Posterior vena cava (tissue), 2 donors: ENCODE data around the gene MAP3K9. TPM values are rescaled to one million over a fixed set of nuclear protein-coding genes. Genes with fewer than 3 reads are reported as not detected.
"Not testable (repeated sequence)": the region's sequence is repeated elsewhere in the genome, so short reads cannot be mapped to it uniquely, and the experiment has no call there.

Experiments
- DNase-seq: peaks from one replicate; pipeline ENCODE4 v3.0.0-alpha.2; 2020; ENCODE audit warnings: low spot score
- intact Hi-C, 2 donors: fragments of 100-400 bp; cut with DNase I; formaldehyde crosslinking; loops; one replicate each; pipeline versions ENCODE4 v1.14.1 to v1.14.2; 2022 to 2023
- long read RNA-seq, 2 donors: library from polyadenylated mRNA; unstranded; transcript quantifications; one replicate each; pipeline ENCODE4 v2.0.0, GENCODE V29; 2020 to 2021
- total RNA-seq, 2 donors: library from RNA; stranded (reverse); fragmentation: NEBNext Ultra II Directional; extraction: Animal tissue kit (Norgen Biotek cat#: 25700); gene quantifications; one replicate each; pipeline ENCODE4 v1.2.1, GENCODE V29; 2021
- donor health status: DM: yes; HTN: yes; CAD: no.
- donor health status: DM: yes; HTN: yes; CAD: no.

Gene MAP3K9
- total RNA-seq: under 1 TPM; 0.14 to 0.51 TPM
- long read RNA-seq, donor 1: 0 reads
- long read RNA-seq, donor 2: 0 reads

DNA sequence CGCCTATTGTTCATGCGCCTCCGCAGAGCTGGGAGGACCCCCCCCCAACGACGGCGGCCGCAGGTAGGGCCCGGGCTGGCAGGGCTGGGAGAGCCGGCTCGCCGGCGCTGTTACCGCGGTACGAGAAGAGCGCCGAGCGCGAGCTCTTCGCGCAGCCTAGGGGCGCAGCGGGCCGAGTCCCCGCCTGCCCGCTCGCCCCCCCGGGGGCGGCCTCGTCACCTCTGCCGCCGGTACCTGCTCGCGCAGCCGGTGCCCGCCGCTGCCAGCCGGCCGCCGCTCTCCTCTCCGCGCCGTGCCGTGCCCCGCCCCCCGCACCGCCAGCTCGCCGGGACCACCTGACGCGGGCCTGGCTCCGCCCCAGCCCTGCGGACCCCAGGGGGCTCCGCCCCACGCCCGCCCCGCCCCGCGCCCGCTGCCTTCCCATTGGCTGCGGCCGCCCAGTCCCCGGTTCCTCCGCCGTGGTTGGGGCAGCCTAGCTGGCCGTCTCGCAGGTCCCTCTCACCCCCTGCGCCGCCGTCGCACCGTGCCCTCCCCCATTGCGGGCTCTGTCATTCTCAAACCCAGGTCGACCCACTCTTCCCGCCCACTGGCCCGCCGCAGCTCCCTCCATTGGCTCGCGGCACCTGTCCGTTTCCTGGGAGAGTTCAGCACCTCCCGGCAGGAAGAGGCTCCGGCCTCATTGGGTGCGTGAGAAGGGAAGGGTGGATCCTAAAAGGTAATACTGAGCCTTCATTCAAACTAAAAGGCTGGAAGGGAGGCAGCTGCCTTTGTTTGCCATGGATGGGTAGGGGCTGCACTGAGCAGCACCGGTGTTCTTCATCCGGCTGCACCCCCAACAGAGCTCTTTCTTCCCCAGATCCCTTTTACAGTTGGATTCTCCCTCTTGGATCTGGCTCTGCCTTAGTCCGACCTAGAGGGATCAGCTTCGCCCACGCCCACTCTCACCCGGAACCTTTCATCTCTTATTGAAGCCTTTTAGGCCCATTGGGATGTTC is at the start of gene MAP3K9:
TSS of gene MAP3K9 (minus strand) at position 289 of the 995 bp plus-strand sequence. CDS start 342 bp downstream, outside the sequence.
- intact Hi-C loops: loop anchor here in 1 of 2 donors (1.0 kb wide), 1 partner anchor 25 kb away; no protein-coding TSS in a partner anchor
- DNase-seq: peak; percentile 89

- intact Hi-C loops: no loop called here
- DNase-seq: no peak
These were observed 49.3 kb upstream of the MAP3K9 start for GRCh38 chr14:70858641-70859040.

DNA sequence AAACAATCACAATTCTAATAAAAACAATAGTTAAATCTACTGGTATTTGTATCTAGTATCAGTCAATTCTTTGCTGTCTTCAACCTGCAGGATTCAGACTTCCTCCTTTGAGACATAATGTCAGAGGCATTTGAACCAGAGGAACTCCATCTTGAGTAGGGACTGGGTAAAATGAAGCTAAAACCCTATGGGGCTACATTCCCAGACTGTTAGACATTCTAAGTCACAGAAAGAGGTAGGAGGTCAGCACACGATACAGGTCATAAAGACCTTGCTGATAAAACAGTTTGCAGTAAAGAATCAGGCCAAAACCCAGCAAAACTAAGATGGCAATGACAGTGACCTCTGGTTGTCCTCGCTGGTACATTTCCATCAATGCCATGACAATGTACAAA is 48.2 kb upstream of the MAP3K9 start:
- intact Hi-C loops: no loop called here

DNA sequence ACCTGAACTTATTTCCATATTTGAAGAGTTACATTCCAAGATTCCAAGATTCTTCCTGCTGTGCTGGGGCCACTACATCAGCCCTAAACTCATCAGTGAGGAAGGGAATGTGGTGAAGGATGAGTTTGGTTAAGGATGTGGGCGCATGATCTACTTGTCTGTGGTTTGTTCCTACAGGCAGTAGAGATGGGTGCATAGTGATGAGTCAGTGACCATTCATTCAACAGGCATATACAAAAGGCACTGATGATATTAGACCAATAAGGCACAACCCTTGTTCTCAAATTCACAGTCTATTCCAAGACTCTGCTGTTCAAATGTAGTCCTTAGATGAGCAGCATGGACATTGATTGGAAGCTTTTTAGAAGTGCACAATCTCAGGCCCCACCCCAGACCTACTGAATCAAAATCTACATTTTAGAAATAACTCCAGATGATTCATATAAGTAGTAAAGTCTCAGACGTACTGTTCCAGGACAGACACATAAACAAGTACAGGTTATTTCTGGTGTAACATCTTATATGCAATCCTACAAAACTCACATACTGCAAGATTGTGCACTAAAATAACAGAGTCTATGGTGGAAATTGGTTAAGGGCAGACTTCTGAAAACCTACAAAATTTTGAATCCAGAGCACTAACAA is 47.7 kb upstream of the MAP3K9 start:
- intact Hi-C loops: no loop called here
- DNase-seq: no peak

More for the DNA sequence above, 48.2 kb upstream of the MAP3K9 start:
- DNase-seq: no peak

- no peak for DNase-seq
- intact Hi-C loops: no loop called here
These were observed 46.2 kb upstream of the MAP3K9 start for GRCh38 chr14:70855486-70855885.

- DNase-seq, intact Hi-C loops: not testable (repeated sequence)
These were observed 44.3 kb upstream of the MAP3K9 start for GRCh38 chr14:70853658-70854057.

GRCh38 chr14:70847406-70848090 is 38.2 kb upstream of the MAP3K9 start:
- DNase-seq: no peak
- intact Hi-C loops: no loop called here

- intact Hi-C loops: no loop called here
- DNase-seq: no peak
These were observed 36.3 kb upstream of the MAP3K9 start for GRCh38 chr14:70845601-70846000.

DNA sequence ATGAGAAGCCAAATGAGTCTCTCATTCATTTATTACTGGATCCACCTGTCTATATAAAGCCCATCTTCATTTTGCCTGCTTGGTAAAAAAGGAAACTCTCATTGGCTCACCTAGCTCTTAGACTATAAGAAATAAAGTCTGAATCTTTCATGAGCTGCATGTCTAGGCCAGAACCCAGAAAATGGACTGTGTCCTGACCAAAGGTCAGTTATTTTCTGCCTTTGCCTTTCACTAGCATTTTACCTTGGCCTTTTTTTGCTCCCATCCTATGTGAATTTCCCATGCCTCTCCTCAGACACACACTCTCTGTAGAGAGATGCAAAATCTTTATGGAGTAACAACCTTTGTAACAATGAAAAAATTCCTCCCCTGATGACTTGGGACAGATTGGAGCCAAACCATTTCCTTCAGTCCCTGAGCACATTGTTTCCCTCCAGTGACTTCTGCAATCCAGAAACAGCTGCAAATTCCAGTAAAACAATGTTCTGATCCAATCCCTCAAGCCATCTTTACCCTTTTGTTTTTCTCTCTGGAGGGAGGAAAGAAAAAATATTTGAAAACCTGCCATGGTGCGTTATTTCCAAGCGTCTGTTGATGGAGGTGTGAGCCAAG is 33.6 kb upstream of the MAP3K9 start:
- intact Hi-C loops: no loop called here
- DNase-seq: no peak

DNA sequence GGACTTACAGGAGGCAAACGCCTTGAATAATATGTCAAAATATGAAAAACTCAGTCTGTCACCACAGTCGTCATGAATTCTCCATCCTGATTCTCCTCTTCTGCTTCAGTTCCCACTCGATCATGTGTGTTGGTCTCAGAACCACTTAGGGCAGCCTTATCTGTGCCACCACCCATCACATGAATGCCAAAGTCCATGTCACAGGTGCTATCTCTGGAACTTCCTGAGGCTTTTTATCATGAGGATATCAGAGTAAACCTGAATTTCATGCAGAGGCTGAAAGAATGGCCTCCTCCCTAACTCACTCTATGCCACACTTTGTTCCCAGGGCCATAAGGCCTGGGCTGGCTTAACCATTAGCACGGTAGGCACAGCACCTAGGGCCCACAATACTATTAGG is 28.8 kb upstream of the MAP3K9 start:
- intact Hi-C loops: loop anchor here in 1 of 2 donors (10.0 kb wide), 1 partner anchor 137 kb away; no protein-coding TSS in a partner anchor
- no peak for DNase-seq

GRCh38 chr14:70836946-70837345 is 27.6 kb upstream of the MAP3K9 start:
- DNase-seq: no peak
- intact Hi-C loops: loop anchor here in 1 of 2 donors (10.0 kb wide), 1 partner anchor 138 kb away; no protein-coding TSS in a partner anchor

GRCh38 chr14:70833884-70834283 is 24.6 kb upstream of the MAP3K9 start:
- DNase-seq: no peak
- intact Hi-C loops: loop anchor here in 1 of 2 donors (1.0 to 10.0 kb wide), 2 partner anchors 24 to 141 kb away; no protein-coding TSS in a partner anchor

GRCh38 chr14:70832561-70833305 is 23.4 kb upstream of the MAP3K9 start:
- DNase-seq: no peak
- intact Hi-C loops: loop anchor here in 1 of 2 donors (10.0 kb wide), 1 partner anchor 142 kb away; no protein-coding TSS in a partner anchor

- intact Hi-C loops: loop anchor here in 1 of 2 donors (10.0 kb wide), 1 partner anchor 144 kb away; no protein-coding TSS in a partner anchor
- no peak for DNase-seq
These were observed 21.9 kb upstream of the MAP3K9 start for GRCh38 chr14:70830998-70831781.

- no peak for DNase-seq
- intact Hi-C loops: loop anchor here in 1 of 2 donors (10.0 kb wide), 1 partner anchor 147 kb away; no protein-coding TSS in a partner anchor
These were observed 18.9 kb upstream of the MAP3K9 start for GRCh38 chr14:70828188-70828587.

- intact Hi-C loops: loop anchor here in 1 of 2 donors (10.0 kb wide), 1 partner anchor 147 kb away; no protein-coding TSS in a partner anchor
- no peak for DNase-seq
These were observed 18.4 kb upstream of the MAP3K9 start for GRCh38 chr14:70827752-70828151.

DNA sequence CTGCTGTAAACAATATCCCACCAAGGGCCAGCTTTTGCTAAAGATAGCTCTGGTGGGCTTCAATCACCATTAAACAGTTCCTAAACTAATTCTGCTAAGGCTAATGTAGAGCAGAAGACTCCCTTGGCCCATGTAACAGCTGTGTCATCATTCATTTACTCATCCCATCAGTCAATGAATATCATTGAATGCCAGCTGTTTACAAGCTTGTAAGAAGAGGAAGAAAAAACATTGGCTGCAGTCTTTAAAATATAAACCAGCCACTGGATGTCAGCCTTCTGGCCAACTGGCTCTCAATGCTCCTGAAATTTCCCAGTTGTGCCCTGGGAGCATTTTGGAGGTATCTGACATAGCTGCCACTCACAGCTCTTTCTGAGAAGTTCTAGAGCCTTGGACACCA is 18.0 kb upstream of the MAP3K9 start:
- intact Hi-C loops: loop anchor here in 1 of 2 donors (10.0 kb wide), 1 partner anchor 147 kb away; no protein-coding TSS in a partner anchor
- no peak for DNase-seq
